GM18511 (cell line): ENCODE results near the gene HEATR9.

ENCODE experiments used
- ATAC-seq: cut with Tn5 transposase; IDR thresholded peaks from one replicate; pipeline ENCODE4 v1.9.1; 2021; ENCODE audit warnings: mild to moderate bottlenecking, moderate library complexity; ENCODE audit not compliant: unreplicated experiment

Gene HEATR9

DNA sequence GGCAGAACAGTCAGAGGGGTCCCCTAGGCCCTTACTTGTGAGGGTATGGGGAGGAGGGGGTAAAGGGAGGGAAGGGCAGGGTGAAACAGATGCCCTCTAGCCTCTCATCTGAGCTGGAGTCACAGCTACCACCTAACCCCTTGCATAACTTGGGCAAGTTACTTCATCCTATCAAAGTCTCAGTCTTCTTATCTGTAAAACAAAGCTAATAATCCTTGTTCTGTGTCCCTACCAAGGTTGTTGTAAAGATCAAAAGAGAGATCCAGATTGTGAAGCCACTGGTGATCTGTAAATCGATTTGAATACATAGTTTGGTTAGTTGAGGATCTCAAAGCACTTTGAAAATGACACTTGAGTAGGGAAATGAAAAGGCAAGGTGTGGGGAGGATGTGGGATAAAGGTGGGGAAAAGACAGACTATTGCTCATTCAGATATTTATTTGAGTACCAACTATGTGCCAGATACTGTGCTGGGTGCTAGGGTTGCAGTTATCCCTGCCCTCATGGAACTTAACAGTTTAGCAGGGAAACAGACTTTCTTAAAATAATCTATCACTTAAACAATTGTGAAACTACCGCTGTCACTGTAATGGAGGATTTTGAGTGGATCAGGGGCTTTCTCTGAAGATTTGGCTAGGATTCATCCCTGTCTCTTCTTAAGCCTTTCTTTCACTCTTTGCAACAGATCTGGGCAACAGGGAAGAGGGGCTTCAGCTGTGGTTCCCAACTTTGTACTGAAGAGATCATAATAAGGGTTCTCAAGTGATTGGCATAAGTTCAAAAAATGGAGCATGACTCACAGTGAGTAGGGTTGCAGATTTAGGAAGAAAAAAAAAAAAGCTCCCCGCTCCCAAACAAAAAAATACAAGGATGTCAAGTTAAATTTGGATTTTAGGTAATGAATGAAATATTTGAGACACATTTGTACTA lies 3.0 kb downstream of the HEATR9 start:
- no peak for ATAC-seq

DNA sequence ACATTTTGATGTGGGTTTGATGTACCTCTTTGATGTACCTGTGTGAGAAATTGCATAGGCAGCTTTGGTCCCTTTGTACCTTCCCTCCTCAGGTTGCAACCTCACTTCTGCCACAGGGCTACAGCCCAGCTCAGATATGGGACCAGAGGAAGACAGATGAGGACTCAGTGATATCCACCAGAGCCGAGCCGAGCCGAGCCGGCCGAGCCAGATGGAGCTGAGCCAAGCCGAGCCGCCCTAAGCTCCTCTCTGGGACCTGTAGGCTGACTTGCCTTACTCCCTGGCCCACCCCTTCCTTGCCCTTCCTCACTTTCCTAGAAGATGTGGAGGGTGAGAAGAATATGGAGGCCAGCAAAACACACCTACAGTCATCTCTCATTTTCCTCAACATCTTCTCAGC lies 3.8 kb downstream of the HEATR9 start:
- no peak for ATAC-seq

DNA sequence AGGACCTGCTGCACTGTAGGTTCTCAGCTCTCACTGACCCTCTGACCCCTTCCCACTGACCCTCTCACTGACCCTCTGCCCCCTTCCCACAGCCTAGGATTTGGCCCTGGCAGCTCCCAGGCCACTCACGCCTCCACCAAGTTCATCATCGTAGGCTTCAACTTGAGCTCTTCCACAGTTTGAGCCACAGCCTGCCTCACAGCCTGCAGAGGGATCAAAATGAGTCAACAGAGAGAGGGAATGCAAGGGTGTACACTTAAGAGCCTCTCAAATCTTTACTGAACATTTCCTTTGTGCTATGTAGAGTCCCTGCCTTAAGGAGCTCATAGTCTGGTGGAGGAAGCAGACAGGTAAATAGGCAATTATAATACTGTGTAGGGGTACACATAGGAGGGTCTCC lies 12.1 kb downstream of the HEATR9 start:
- no peak for ATAC-seq

- no peak for ATAC-seq
These were observed 12.7 kb downstream of the HEATR9 start for GRCh38 chr17:35855965-35856364.

DNA sequence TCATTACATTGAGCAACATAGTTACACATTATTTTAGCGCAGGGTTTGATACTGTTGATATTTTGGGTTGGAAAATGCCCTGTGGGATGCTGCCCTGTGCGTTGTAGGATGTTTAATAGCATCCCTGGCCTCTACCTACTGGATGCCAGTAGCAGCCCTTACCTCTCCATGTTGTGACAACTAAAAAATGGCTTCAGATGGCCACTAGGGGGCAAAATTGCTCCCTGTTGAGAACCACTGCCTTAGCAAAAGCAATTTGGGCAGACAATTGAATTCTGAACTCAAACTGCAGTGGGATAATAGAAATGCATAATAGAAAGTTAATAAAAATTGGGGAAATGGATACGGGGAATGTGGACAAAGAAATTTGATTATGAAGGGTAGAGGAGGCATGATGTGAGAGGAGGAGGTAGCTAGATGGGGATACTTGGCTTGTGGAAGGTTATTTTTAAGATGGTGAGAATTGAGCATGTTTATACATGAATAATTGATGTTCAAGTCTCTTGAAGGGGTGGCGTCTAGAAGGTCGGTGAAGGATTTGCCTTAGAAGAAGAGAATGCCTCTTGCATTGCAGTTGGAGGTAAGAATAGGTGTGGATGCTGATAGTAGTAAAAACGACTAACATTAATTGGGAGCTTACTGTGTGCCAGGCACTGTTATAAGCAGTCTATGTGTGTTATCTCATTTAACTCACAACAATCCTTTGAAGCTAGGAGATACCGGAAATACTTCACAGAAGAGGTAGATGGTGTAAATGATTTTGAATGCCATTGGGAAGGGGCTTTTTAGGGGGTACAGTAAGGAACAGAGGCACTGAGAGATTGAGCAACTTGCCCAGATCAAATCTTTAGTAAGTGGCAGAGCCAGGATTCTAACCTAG lies 19.0 kb downstream of the HEATR9 start:
- ATAC-seq = no peak

DNA sequence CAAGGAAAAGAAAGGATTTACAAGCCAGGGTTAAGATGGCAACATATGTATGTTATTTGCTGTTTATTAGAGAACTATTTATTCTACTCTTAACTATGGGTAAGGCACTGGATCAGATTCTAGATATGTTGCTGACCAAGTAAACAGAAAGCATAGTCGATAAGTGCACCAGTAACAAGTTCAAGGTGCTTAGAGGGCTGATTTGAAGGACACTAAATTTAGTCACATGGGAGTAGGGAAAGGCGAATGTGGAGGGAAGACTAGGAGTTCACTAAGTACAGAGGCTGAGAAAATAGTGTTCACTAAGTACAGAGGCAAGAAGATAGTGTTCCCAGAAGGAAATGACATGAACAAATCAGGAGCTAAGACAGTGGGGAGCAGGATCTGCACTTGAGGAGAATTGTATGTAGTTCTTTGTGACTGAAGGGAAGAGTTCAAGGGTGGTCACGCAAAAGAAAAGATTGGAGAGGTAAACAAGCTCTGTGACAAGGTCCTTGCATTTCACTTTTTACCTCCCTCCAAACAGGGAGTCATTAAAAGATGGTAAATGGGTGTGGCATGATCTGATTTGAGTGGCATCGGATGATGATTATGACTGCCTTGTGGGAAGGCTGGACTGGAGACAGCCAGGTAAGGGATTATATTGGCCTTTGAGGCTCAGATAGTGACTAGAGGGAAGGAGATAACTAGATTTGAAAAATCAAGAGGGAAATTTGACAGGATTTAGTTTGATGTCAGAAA lies 20.9 kb downstream of the HEATR9 start:
- ATAC-seq = no peak

DNA sequence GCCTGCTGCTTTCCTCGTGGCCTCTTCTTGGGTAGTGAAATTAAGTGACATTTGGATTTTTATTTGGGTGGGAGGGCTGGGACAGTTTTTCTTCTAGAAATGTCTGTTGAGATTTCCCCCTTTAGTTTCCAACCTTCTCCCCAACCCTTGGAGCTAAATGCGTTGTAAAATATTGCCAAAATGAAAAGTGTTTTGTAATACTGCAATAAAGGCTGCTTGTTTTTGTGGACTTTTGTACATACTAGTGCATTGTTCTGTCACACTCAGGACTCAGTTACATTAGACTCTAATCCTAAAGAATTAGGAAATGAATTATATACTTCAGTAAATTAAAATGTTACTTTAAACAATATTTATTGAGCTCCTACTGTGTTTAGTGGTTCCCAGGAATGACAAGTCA lies 21.7 kb downstream of the HEATR9 start:
- ATAC-seq = no peak

- no peak for ATAC-seq
These were observed 22.5 kb downstream of the HEATR9 start for GRCh38 chr17:35846055-35846809.

DNA sequence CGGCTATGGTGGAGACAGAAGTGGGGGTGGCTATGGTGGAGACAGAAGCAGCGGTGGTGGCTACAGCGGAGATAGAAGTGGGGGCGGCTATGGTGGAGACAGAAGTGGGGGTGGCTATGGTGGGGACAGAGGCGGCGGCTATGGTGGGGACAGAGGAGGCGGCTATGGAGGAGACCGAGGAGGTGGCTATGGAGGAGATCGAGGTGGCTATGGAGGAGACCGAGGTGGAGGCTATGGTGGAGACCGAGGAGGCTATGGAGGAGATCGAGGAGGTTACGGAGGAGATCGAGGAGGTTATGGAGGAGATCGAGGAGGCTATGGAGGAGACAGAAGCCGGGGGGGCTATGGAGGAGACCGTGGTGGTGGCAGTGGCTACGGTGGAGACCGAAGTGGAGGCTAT lies 24.1 kb downstream of the HEATR9 start:
- ATAC-seq = no peak

- ATAC-seq = no peak
These were observed 25.0 kb downstream of the HEATR9 start for GRCh38 chr17:35843698-35844097.

DNA sequence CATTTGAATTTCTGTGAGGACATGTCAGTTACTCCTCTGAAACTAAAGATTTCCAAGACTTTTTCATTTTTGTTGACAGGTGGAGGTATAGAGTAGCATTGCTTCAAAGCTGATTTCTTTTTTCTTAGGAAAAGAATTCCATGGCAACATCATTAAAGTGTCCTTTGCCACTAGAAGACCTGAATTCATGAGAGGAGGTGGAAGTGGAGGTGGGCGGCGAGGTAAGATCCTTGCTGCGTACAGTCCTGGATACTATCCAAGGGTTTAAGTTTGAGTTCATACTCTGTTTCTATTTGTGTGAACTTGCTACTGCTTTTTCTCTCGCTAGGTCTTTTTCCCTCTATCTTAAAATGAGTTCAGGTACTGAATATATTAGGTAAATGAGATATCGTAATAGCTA lies 26.5 kb downstream of the HEATR9 start:
- no peak for ATAC-seq

GRCh38 chr17:35841505-35841904 lies 27.2 kb downstream of the HEATR9 start:
- ATAC-seq = no peak

- no peak for ATAC-seq
These were observed 27.6 kb downstream of the HEATR9 start for GRCh38 chr17:35841101-35841500.

GRCh38 chr17:35825206-35825605 lies 43.5 kb downstream of the HEATR9 start:
- no peak for ATAC-seq

DNA sequence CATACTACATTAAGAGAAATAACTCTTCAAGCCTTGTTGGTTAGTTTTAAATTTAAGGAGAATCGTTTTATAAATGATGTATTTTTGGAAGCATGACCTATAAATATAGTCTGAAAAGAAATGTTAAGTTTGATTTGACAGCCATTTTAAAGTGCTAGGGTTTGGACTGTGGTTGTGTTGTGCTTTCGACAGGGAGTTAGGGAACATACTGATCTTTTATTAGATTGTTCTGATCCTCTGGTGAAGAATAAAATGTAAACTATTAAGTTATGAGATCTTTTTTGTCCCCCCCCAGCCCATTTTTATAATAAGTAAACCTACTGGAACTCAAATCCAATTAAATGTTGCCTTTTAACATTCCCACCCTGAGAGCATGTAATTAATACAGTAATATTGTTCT lies 47.4 kb downstream of the HEATR9 start:
- ATAC-seq = no peak

DNA sequence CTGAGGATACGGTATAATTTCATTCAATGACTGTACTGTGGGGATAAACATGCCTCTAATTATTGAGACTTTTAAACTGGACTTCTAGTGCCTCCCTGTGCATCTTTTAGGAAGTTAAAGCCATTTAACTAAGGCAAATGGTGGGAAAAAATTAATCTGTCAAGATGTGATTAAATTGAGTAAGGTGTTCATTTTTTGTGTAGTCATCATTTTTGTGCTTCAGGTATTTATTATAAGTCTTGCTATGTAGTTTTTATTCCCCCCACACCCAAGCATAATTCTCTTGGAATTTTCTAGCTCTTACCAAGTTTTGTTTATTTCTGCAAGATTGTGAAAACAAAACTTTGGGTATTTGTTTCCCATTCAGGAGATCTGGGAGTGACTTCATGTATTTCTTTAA lies 49.2 kb downstream of the HEATR9 start:
- no peak for ATAC-seq

DNA sequence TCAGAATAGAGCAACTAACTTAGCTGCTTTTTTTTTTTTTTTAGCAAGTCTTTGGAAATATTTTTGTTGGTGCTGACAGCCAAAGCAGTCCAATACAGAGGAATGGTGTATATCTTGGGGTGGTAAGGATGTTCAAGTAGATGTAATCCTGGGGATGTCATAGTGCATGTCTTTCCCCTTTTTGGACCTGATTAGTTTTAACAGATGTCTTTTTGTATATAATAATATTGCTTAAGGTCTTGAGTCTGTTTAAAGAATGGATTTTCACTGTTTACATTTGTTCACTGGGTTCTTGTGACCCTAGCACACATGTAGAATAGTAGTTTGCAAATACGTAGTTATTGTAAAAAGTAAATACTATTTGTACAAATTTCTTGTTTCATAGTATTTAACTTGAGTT lies 51.5 kb downstream of the HEATR9 start:
- ATAC-seq = no peak

DNA sequence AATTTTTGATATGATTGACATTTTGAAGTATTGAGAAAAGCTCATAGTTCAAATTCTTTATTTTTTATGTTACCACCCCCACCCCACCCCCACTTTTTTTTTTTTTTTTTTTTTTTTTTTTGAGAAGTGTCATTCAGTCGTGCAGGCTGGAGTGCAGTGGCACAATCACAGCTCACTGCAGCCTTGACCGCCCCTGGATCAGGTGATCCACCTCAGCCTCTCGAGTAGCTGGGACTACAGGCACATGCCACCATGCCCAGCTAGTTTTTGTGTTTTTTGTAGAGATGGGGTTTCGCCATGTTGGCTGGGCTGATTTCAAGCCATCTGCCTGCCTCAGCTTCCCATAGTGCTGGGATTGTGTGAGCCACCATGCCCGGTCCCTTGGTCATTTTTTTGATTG lies 52.0 kb downstream of the HEATR9 start:
- no peak for ATAC-seq

DNA sequence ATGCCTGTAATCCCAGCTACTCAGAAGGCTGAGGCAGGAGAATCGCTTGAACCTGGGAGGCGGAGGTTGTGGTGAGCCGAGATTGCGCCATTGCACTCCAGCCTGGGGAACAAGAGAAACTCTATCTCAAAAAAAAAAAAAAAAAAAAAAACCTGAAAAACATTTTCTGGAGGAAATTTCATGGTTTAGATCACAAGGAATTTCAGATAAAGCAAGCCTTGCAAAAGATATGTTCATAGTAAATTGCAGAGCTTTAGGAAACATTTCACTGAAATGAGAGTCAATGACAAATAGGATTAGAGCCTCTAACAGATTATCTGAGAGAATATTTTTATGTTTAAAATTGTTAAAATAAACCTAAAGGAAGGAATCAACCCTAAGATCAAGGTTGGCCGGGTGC lies 56.2 kb downstream of the HEATR9 start:
- ATAC-seq = no peak

DNA sequence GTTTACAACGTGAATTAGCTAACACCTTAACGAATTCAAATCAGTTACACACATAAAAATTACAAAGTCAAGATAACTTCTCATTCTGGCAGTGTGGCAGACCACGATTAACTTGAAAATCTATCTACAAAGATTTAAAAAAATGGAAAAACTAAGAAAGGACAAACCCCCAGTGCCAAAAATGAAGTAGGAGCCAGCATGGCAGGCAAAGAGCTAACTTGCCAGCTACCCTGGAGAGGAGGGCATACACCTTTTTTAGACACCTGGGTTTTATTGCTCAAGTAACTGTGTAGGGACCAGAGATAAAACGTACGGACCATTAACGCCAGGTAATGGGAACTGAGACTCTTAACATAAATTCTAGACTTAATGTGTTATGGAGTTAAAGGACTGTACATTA lies 56.9 kb downstream of the HEATR9 start:
- ATAC-seq = no peak
